ENCODE results near the gene C6orf62.

C6orf62 gene

GRCh38 chr6:24720131-24720603 lies 1.2 kb upstream of the C6orf62 start (continued):
- TF ChIP-seq ZSCAN30 (tag by site-specific recombination; IDR thresholded peaks at IDR 0.05) (0 out of 2 replicates have a peak, but pooled peaks have one; percentile 7), ELK4 (IDR thresholded peaks at IDR 0.05; ENCODE audit: borderline replicate concordance, low read depth, low read length) (no peak), ZNF596 (tag by site-specific recombination; IDR thresholded peaks at IDR 0.05) (no peak), ZNF292 (tag by site-specific recombination; IDR thresholded peaks at IDR 0.05; ENCODE audit: borderline replicate concordance, low read depth) (no peak), ZNF324 (tag by site-specific recombination; IDR thresholded peaks at IDR 0.05) (peak; percentile 62), ZBTB8A (tag by site-specific recombination; IDR thresholded peaks at IDR 0.05) (0 out of 2 replicates have a peak, but pooled peaks have one; percentile 6), ZNF513 (tag by site-specific recombination; IDR thresholded peaks at IDR 0.05) (0 out of 2 replicates have a peak, but pooled peaks have one; percentile 5), CTCF (tag by site-specific recombination; IDR thresholded peaks at IDR 0.05) (peak; percentile 75), ZFHX2 (tag by site-specific recombination; conservative IDR thresholded peaks at IDR 0.05) (peak; percentile 51), ZNF354C (tag by site-specific recombination; IDR thresholded peaks at IDR 0.05; ENCODE audit: borderline replicate concordance, low read depth) (no peak), ZNF19 (tag by site-specific recombination; IDR thresholded peaks at IDR 0.05; ENCODE audit: low read depth) (no peak), ZNF654 (tag by site-specific recombination; IDR thresholded peaks at IDR 0.05; ENCODE audit: low read depth) (no peak), KLF17 (tag by site-specific recombination; IDR thresholded peaks at IDR 0.05) (0 out of 2 replicates have a peak, but pooled peaks have one; percentile 54), GLI4 (tag by site-specific recombination; IDR thresholded peaks at IDR 0.05) (peak; percentile 55; the same call in 1 of the 2 replicates), PATZ1 (tag by site-specific recombination; IDR thresholded peaks at IDR 0.05) (peak; percentile 61), ZFP37 (tag by site-specific recombination; IDR thresholded peaks at IDR 0.05) (no peak; the same call in 1 of the 2 replicates), REST (tag by site-specific recombination; IDR thresholded peaks at IDR 0.05) (0 out of 2 replicates have a peak, but pooled peaks have one; percentile 26), KLF8 (tag by site-specific recombination; IDR thresholded peaks at IDR 0.05) (no peak), ZNF280D (tag by site-specific recombination; IDR thresholded peaks at IDR 0.05) (no peak), ZFP3 (tag by site-specific recombination; IDR thresholded peaks at IDR 0.05; ENCODE audit: low read depth) (0 out of 2 replicates have a peak, but pooled peaks have one; percentile 28), ZNF398 (tag by site-specific recombination; IDR thresholded peaks at IDR 0.05) (peak; percentile 42)

Data from HEK293 (cell line).